Neural progenitor cell (in vitro differentiated cells): ENCODE measurements around the gene FGFR2. TPM values are rescaled to one million over a fixed set of nuclear protein-coding genes. Genes with fewer than 3 reads are reported as not detected.

Experiments
- DNase-seq: peaks from one replicate; pipeline ENCODE4 v3.0.0-alpha.2; 2016; ENCODE audit warnings: low spot score
- H2AFZ ChIP-seq: fragments of 200-600 bp; sonication (generic); replicated peaks from 2 replicates; pipeline ENCODE4 v1.6.1; 2016; ENCODE audit warnings: antibody characterized with exemption
- H3F3A ChIP-seq: fragments of 200-600 bp; sonication (generic); 2 replicates; pipeline ENCODE4 v1.6.1; 2016; ENCODE audit warnings: antibody characterized with exemption, low read depth
- H3K27ac ChIP-seq: fragments of 200-600 bp; sonication (generic); 2 replicates; pipeline ENCODE4 v1.5.1; 2016; ENCODE audit warnings: mild to moderate bottlenecking
- H3K27me3 ChIP-seq: fragments of 200-600 bp; sonication (generic); 2 replicates; pipeline ENCODE4 v1.6.1; 2016; ENCODE audit warnings: mild to moderate bottlenecking, moderate library complexity
- H3K36me3 ChIP-seq: fragments of 200-600 bp; sonication (generic); 2 replicates; pipeline ENCODE4 v1.5.1; 2016
- H3K4me1 ChIP-seq: fragments of 200-600 bp; sonication (generic); 2 replicates; pipeline ENCODE4 v1.6.1; 2016; ENCODE audit warnings: mixed run types
- H3K4me2 ChIP-seq: fragments of 200-600 bp; sonication (generic); 2 replicates; pipeline ENCODE4 v1.6.1; 2016
- H3K4me3 ChIP-seq: fragments of 200-600 bp; sonication (generic); 2 replicates; pipeline ENCODE4 v1.5.1; 2016
- H3K79me2 ChIP-seq: fragments of 200-600 bp; sonication (generic); 2 replicates; pipeline ENCODE4 v1.6.1; 2016; ENCODE audit warnings: low read depth
- H3K9ac ChIP-seq: fragments of 200-600 bp; sonication (generic); 2 replicates; pipeline ENCODE4 v1.6.1; 2016
- H3K9me3 ChIP-seq: fragments of 200-600 bp; sonication (generic); 2 replicates; pipeline ENCODE4 v1.5.1; 2016; ENCODE audit warnings: low read depth
- H4K20me1 ChIP-seq: fragments of 200-600 bp; sonication (generic); 2 replicates; pipeline ENCODE4 v1.6.1; 2016; ENCODE audit warnings: low read depth
- H3K27ac Mint-ChIP-seq: 3 replicates; pipeline ENCODE4 v1.8.0; 2021; ENCODE audit warnings: mixed read lengths
- H3K27me3 Mint-ChIP-seq: 2 replicates; pipeline ENCODE4 v1.8.0; 2022; ENCODE audit warnings: low read depth, mild to moderate bottlenecking, inconsistent platforms, moderate library complexity, mixed read lengths; ENCODE audit not compliant: insufficient read depth
- H3K36me3 Mint-ChIP-seq: 3 replicates; pipeline ENCODE4 v1.8.0; 2021; ENCODE audit warnings: mixed read lengths
- H3K4me1 Mint-ChIP-seq: 3 replicates; pipeline ENCODE4 v1.8.0; 2021; ENCODE audit warnings: mixed read lengths
- H3K4me3 Mint-ChIP-seq: 3 replicates; pipeline ENCODE4 v1.8.0; 2021; ENCODE audit warnings: mild to moderate bottlenecking, moderate library complexity, mixed read lengths
- H3K9me3 Mint-ChIP-seq: 3 replicates; pipeline ENCODE4 v1.8.0; 2020; ENCODE audit warnings: mixed read lengths
- EZH2 ChIP-seq: fragments of 200-600 bp; sonication (generic); IDR thresholded peaks from 2 replicates; pipeline ENCODE4 v1.6.1; 2017; ENCODE audit warnings: antibody characterized with exemption, mild to moderate bottlenecking, moderate library complexity
- EZH2phosphoT487 ChIP-seq: fragments of 200-600 bp; sonication (generic); IDR thresholded peaks from 2 replicates; pipeline ENCODE4 v1.6.1; 2017; ENCODE audit warnings: antibody characterized with exemption
- total RNA-seq: library from RNA; depleted of rRNA; stranded (reverse); fragments of >200 nt; gene quantifications from 2 replicates; pipeline ENCODE4 v1.2.3, GENCODE V29; 2015; ENCODE audit warnings: low replicate concordance
- TF ChIP-seq, protein P1 (sequence below): fragments of 200-600 bp; sonication (generic); IDR thresholded peaks from 2 replicates; pipeline ENCODE4 v1.5.1; 2017; ENCODE audit warnings: antibody characterized with exemption, mild to moderate bottlenecking

FGFR2 gene
- total RNA-seq, 1 donor from 2014 or later, result 99.1 TPM

DNA sequence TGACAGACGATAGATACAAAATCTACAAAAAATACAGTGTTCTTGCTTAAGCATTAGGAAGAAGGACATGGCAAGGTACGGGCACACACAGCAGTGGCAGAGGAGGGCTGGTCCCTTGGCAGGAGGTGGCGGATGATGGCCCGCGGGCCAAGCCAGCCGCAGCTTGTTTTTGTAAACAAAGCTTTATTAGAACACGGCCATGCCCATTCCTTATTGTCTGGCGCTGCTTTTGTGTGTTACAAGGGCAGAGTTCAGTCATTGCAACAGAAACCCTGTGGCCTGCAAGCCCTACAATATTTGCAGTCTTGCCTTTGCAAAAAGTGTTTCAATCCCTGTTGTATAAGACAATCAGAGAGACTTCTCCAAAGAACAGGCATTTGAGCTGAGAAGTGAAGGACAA, 30.7 kb downstream of the FGFR2 start:
- DNase-seq, result no peak
- Histone ChIP-seq H3K36me3 (no peaks in the 10 kb centered on the region), H3K9me3 (no peaks in the 10 kb centered on the region), H3K9ac (no peak overlapping the region), H3K79me2 (peaks cover 100% of the 10 kb centered on the region), H3K4me1 (peaks cover 17% of the 10 kb centered on the region), H3K27me3 (no peaks in the 10 kb centered on the region), H4K20me1 (peaks cover 71% of the 10 kb centered on the region), H3K27ac (no peak overlapping the region), H3K4me3 (no peak overlapping the region), H3K4me2 (peak overlapping the region; percentile 15), H2AFZ (no peak overlapping the region), H3F3A (no peaks in the 10 kb centered on the region)
- Mint-ChIP-seq H3K4me1 (peaks cover 31% of the 10 kb centered on the region), H3K36me3 (peaks cover 53% of the 10 kb centered on the region), H3K27ac (no peak overlapping the region), H3K4me3 (no peak overlapping the region), H3K27me3 (no peaks in the 10 kb centered on the region), H3K9me3 (no peaks in the 10 kb centered on the region)
- TF ChIP-seq EZH2, result no peak
- TF ChIP-seq, protein P1, sequence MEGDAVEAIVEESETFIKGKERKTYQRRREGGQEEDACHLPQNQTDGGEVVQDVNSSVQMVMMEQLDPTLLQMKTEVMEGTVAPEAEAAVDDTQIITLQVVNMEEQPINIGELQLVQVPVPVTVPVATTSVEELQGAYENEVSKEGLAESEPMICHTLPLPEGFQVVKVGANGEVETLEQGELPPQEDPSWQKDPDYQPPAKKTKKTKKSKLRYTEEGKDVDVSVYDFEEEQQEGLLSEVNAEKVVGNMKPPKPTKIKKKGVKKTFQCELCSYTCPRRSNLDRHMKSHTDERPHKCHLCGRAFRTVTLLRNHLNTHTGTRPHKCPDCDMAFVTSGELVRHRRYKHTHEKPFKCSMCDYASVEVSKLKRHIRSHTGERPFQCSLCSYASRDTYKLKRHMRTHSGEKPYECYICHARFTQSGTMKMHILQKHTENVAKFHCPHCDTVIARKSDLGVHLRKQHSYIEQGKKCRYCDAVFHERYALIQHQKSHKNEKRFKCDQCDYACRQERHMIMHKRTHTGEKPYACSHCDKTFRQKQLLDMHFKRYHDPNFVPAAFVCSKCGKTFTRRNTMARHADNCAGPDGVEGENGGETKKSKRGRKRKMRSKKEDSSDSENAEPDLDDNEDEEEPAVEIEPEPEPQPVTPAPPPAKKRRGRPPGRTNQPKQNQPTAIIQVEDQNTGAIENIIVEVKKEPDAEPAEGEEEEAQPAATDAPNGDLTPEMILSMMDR, result no peak
- no peak for TF ChIP-seq EZH2phosphoT487

DNA sequence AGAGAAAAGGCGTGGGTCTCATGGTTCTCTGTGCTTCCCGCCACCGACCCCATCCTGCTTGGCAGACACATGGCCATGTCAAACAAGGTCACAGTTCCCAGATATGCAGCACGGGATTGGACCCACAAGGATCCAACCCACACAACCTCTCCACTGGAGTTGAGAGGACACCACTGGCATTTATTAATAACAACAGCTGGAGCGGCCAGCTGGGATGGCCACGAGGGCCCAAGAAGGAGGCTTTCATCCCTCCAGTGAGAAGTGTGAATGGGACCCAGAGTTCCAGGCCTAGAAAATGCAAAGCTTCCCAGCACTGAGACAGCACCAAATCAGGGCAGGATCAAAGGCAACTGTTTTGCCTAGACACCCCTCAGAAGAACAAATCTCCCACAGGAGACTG, 31.5 kb downstream of the FGFR2 start:
- Mint-ChIP-seq H3K4me3 (no peak overlapping the region), H3K27ac (peak overlapping the region; percentile 43), H3K27me3 (no peaks in the 10 kb centered on the region), H3K9me3 (no peaks in the 10 kb centered on the region), H3K4me1 (peaks cover 31% of the 10 kb centered on the region), H3K36me3 (peaks cover 56% of the 10 kb centered on the region)
- Histone ChIP-seq H3K9me3 (no peaks in the 10 kb centered on the region), H3K27ac (no peak overlapping the region), H4K20me1 (peaks cover 63% of the 10 kb centered on the region), H3K79me2 (peaks cover 100% of the 10 kb centered on the region), H3F3A (no peaks in the 10 kb centered on the region), H3K4me3 (no peak overlapping the region), H3K4me1 (peaks cover 17% of the 10 kb centered on the region), H2AFZ (no peak overlapping the region), H3K27me3 (no peaks in the 10 kb centered on the region), H3K4me2 (no peak overlapping the region), H3K9ac (no peak overlapping the region), H3K36me3 (no peaks in the 10 kb centered on the region)
- TF ChIP-seq EZH2phosphoT487, result no peak
- TF ChIP-seq, protein P1, result no peak
- no peak for TF ChIP-seq EZH2
- no peak for DNase-seq

DNA sequence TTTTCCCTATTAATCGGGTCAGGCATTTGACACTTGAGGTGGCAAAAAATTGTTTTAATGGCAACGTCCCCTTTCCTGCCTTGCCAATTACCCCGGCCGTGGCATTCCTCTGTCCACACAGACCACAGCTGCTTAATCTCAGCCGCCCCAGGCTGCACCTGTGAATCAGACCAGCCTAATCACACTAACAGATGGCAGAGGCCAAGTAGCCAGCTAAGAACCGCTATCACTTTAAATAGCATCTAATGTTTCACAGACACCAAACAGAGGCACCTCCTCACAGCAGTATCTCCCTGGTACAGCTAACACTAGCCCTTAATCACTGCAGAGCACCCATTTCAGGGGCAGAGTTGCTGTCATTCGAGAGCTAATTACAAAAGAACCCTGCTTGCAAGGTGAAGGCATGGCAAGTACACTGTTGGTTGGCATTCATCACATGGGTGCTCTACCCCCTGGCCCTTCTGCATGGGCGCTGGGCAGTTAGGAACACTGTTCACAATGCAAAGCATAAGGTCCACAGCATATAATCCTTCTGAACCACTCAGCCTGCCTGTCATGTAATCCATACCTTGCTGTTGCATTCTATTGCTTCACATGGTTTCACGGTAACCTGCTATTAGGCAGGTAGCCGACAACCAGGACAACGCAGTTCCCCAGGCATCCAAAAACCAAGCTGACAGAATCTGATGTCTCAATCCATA, 38.8 kb downstream of the FGFR2 start:
- no peak overlapping the region for H3K4me3 ChIP-seq
- peaks cover 21% of the 10 kb centered on the region for H3F3A ChIP-seq
- H3K9ac ChIP-seq, result no peak overlapping the region
- no peaks in the 10 kb centered on the region for H3K36me3 ChIP-seq
- peaks cover 2% of the 10 kb centered on the region for H3K27me3 Mint-ChIP-seq
- no peak overlapping the region for H3K4me2 ChIP-seq
- TF ChIP-seq EZH2phosphoT487 (no peak), EZH2 (no peak)
- TF ChIP-seq, protein P1, result no peak
- H3K36me3 Mint-ChIP-seq, result peaks cover 34% of the 10 kb centered on the region
- no peaks in the 10 kb centered on the region for H3K9me3 ChIP-seq
- no peaks in the 10 kb centered on the region for H3K9me3 Mint-ChIP-seq
- H3K4me3 Mint-ChIP-seq, result no peak overlapping the region
- H3K79me2 ChIP-seq, result peaks cover 100% of the 10 kb centered on the region
- H3K4me1 ChIP-seq, result peaks cover 9% of the 10 kb centered on the region
- H3K4me1 Mint-ChIP-seq, result peaks cover 16% of the 10 kb centered on the region
- H4K20me1 ChIP-seq, result peaks cover 64% of the 10 kb centered on the region
- H3K27ac ChIP-seq, result peak overlapping the region; percentile 1
- peak; percentile 28 for DNase-seq
- H3K27ac Mint-ChIP-seq, result no peak overlapping the region
- H3K27me3 ChIP-seq, result no peaks in the 10 kb centered on the region
- H2AFZ ChIP-seq, result no peak overlapping the region
